ENCODE results near the gene FILIP1.

GRCh38 chr6:75305573-75305972 lies 188.0 kb downstream of the FILIP1 start:
- TF ChIP-seq CTCF (IDR thresholded peaks at IDR 0.05; ENCODE audit: low read depth, low read length), result no peak
- TF ChIP-seq POLR2A (IDR thresholded peaks at IDR 0.05; ENCODE audit: extremely low read depth, insufficient read length), result no peak
- no peak for TF ChIP-seq MAX (IDR thresholded peaks at IDR 0.05; ENCODE audit: low read depth, low read length)
